Measurements from ENCODE around the gene COL10A1.

- TF ChIP-seq CTCF (IDR thresholded peaks at IDR 0.05; ENCODE audit: borderline replicate concordance, extremely low read depth, low read length, poor library complexity, severe bottlenecking) (no peak), EZH2 (IDR thresholded peaks at IDR 0.05; ENCODE audit: borderline replicate concordance, low read depth, low read length, severe bottlenecking) (no peak)
These were observed 11.0 kb upstream of the COL10A1 start for GRCh38 chr6:116136933-116137340.
